Right lobe of liver (tissue), 6 donors: ENCODE data around the gene ELOVL5. TPM values are rescaled to one million over a fixed set of nuclear protein-coding genes. Genes with fewer than 3 reads are reported as not detected.

Experiments used
- ATAC-seq, 4 donors: fragments of 200-7000 bp; cut with Tn5 transposase; one replicate each; pipeline ENCODE4 v1.9.1; 2020; ENCODE audit warnings: mild to moderate bottlenecking in 4 of 4, moderate library complexity in 4 of 4
- DNase-seq, 3 donors: peaks; one replicate each; pipeline ENCODE4 v3.0.0-alpha.2; 2020
- H3K27ac ChIP-seq, 3 donors: fragments of 200-600 bp; one replicate each; pipeline ENCODE4 v1.8.0; 2022
- H3K27me3 ChIP-seq, 2 donors: fragments of 200-600 bp; one replicate each; pipeline ENCODE4 v1.8.0; 2022
- H3K36me3 ChIP-seq, 4 donors: fragments of 200-600 bp; sonication (generic) in 1 of 4; one replicate each; pipeline versions ENCODE4 v1.5.1 to v1.8.0; 2017 to 2022; ENCODE audit warnings: control low read depth in 1 of 4
- H3K4me1 ChIP-seq, 4 donors: fragments of 200-600 bp; sonication (generic) in 1 of 4; one replicate each; pipeline versions ENCODE4 v1.5.1 to v1.8.0; 2017 to 2022; ENCODE audit warnings: control low read depth in 1 of 4
- H3K4me3 ChIP-seq, 3 donors: fragments of 200-600 bp; one replicate each; pipeline ENCODE4 v1.8.0; 2022
- H3K9me3 ChIP-seq, 4 donors: fragments of 200-600 bp; sonication (generic) in 1 of 4; one replicate each; pipeline versions ENCODE4 v1.5.1 to v1.8.0; 2017 to 2022; ENCODE audit warnings: control low read depth in 1 of 4
- CTCF ChIP-seq, 4 donors: fragments of 200-600 bp in 3 of 4; fragments of 450-650 bp in 1 of 4; IDR thresholded peaks; one replicate each; pipeline versions ENCODE4 v1.5.1 to v1.8.0; 2016 to 2022; ENCODE audit warnings: antibody characterized with exemption in 4 of 4, mild to moderate bottlenecking in 2 of 4
- POLR2A ChIP-seq: fragments of 450-650 bp; IDR thresholded peaks from one replicate; pipeline ENCODE4 v1.6.1; 2017; ENCODE audit warnings: antibody characterized with exemption, mild to moderate bottlenecking
- WGBS: methylation state at CpG from one replicate; pipeline ENCODE4 v1.1.6; 2018; ENCODE audit warnings: low coverage, low lambda C conversion rate; ENCODE audit not compliant: insufficient coverage; ENCODE audit errors: missing lambda C conversion rate; 5-methylcytosine and 5-hydroxymethylcytosine counted together
- intact Hi-C, 2 donors: fragments of 100-400 bp; cut with DNase I; formaldehyde crosslinking; loops; one replicate each; pipeline versions ENCODE4 v1.11.2 to v1.14.1; 2022
- total RNA-seq, 6 experiments: library from RNA; depleted of rRNA in 2 of 6; stranded (reverse); fragments of >200 nt in 2 of 6; fragmentation: NEBNext Ultra II Directional in 3 of 6; extraction: Animal tissue kit (Norgen Biotek cat#: 25700) in 3 of 6; gene quantifications; one replicate each; pipeline versions ENCODE4 v1.1.0 to v1.2.4, GENCODE V29; 2016 to 2023
- donor health status: DM: no; HTN: yes; CAD: no.
- donor health status: DM: no; HTN: no; CAD: no.
- donor health status: DM: no; HTN: no; CAD: no.
- donor health status: DM: no; HTN: yes; CAD: no.
- donor health status: DM: no; HTN: yes; CAD: no.

ELOVL5 gene
- total RNA-seq, 6 experiments from 2014 or later, result 48.5 to 117 (median 55.7) TPM

GRCh38 chr6:53299331-53300005, 49.3 kb downstream of the ELOVL5 start:
- H3K4me1 ChIP-seq, result peaks cover 0 to 92% (median 34%) of the 10 kb centered on the region in 4 donors
- H3K27ac ChIP-seq, result peak overlapping the region; percentile 8 to 71 (median 28)
- intact Hi-C loops, result no loop called here
- DNase-seq, result no peak
- H3K9me3 ChIP-seq, result no peaks in the 10 kb centered on the region
- H3K27me3 ChIP-seq, result no peaks in the 10 kb centered on the region
- no peak overlapping the region for H3K4me3 ChIP-seq
- peak; percentile 12 to 57 (median 47) for ATAC-seq
- peaks cover 0 to 3% (median 0%) of the 10 kb centered on the region in 4 donors for H3K36me3 ChIP-seq
- TF ChIP-seq POLR2A, result no peak
- no peak for TF ChIP-seq CTCF (IDR thresholded peaks at IDR 0.05)
- WGBS, result 31% methylated on average over 7 of the region's 7 CpGs

GRCh38 chr6:53297004-53297403, 51.7 kb downstream of the ELOVL5 start:
- intact Hi-C loops, result no loop called here
- peak in 1 of 3 donors; percentile 54 for DNase-seq
- Histone ChIP-seq H3K36me3 (peaks cover 0 to 3% (median 0%) of the 10 kb centered on the region in 4 donors), H3K27me3 (no peaks in the 10 kb centered on the region), H3K27ac (peak overlapping the region in 2 of 3 donors; percentile 20 to 38), H3K9me3 (no peaks in the 10 kb centered on the region), H3K4me1 (peaks cover 0 to 69% (median 23%) of the 10 kb centered on the region in 4 donors), H3K4me3 (no peak overlapping the region)
- TF ChIP-seq CTCF (IDR thresholded peaks at IDR 0.05), result no peak
- no peak for TF ChIP-seq POLR2A
- 47% methylated on average over 4 of the region's 4 CpGs for WGBS
- peak; percentile 7 to 45 (median 44) for ATAC-seq

- no peaks in the 10 kb centered on the region for H3K27me3 ChIP-seq
- no peak overlapping the region for H3K27ac ChIP-seq
- no peaks in the 10 kb centered on the region for H3K9me3 ChIP-seq
- peaks cover 0 to 3% (median 0%) of the 10 kb centered on the region in 4 donors for H3K36me3 ChIP-seq
- ATAC-seq (no peak), DNase-seq (no peak)
- H3K4me1 ChIP-seq, result peaks cover 0 to 51% (median 12%) of the 10 kb centered on the region in 4 donors
- WGBS, result 88% methylated on average over 1 of the region's 1 CpG
- no peak overlapping the region for H3K4me3 ChIP-seq
- intact Hi-C loops, result no loop called here
- TF ChIP-seq CTCF (IDR thresholded peaks at IDR 0.05) (no peak), POLR2A (no peak)
Observed at GRCh38 chr6:53295176-53295575, 53.6 kb downstream of the ELOVL5 start.

GRCh38 chr6:53294611-53295010, 54.1 kb downstream of the ELOVL5 start:
- intact Hi-C loops, result no loop called here
- no peak overlapping the region for H3K27ac ChIP-seq
- no peak for TF ChIP-seq CTCF (IDR thresholded peaks at IDR 0.05)
- no peak for TF ChIP-seq POLR2A
- ATAC-seq (no peak), DNase-seq (no peak)
- no peak overlapping the region for H3K4me3 ChIP-seq
- peaks cover 0 to 45% (median 9%) of the 10 kb centered on the region in 4 donors for H3K4me1 ChIP-seq
- H3K9me3 ChIP-seq, result no peaks in the 10 kb centered on the region
- 92% methylated on average over 1 of the region's 1 CpG for WGBS
- peaks cover 0 to 3% (median 0%) of the 10 kb centered on the region in 4 donors for H3K36me3 ChIP-seq
- H3K27me3 ChIP-seq, result no peaks in the 10 kb centered on the region
